ENCODE results near the gene CTSC.

GRCh38 chr11:88249706-88250105, 87.8 kb downstream of the CTSC start:
- TF ChIP-seq CTCF (conservative IDR thresholded peaks at IDR 0.05) (no peak), EZH2 (IDR thresholded peaks at IDR 0.05; ENCODE audit: low read depth) (no peak)

Measured in PC-9 (cell line).